Stomach (tissue), 4 donors: ENCODE data around the gene FAM209A.
"Not testable (repeated sequence)": the region's sequence is repeated elsewhere in the genome, so short reads cannot be mapped to it uniquely, and the experiment has no call there.

Experiments used
- EP300 ChIP-seq: sonication (generic); formaldehyde crosslinking; IDR thresholded peaks from one replicate; pipeline ENCODE4 v1.6.1; 2017; ENCODE audit warnings: antibody characterized with exemption
- TF ChIP-seq, protein P1 (sequence below), 7 experiments: fragments of 450-650 bp in 4 of 7; fragments of 200-600 bp in 3 of 7; sonication (generic) in 3 of 7; IDR thresholded peaks; one replicate each; pipeline ENCODE4 v1.5.1; 2016 to 2019; ENCODE audit warnings: antibody characterized with exemption in 7 of 7, control low read depth in 2 of 7, mild to moderate bottlenecking in 1 of 7

DNA sequence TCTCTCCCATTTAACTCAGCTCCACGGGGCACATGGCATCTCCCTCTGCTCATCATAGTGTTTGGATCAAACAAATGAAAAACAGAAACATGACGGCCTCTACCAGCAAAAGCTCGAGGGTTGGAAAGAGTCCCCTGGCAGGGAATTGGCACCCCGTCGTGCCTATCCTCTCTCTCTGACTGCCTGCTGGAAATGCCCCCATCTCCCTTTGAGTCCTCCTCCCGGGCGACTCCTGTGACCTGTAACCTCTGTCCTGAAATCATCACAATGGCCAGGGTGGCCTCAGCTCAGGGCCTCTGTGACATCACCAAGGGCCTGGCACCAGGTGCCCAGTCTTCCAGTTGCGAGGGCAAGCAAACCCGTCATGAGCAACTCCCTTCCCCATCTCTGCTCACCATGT is 8.4 kb downstream of the FAM209A start, which contains the start of gene FAM209B:
- TF ChIP-seq, protein P1, sequence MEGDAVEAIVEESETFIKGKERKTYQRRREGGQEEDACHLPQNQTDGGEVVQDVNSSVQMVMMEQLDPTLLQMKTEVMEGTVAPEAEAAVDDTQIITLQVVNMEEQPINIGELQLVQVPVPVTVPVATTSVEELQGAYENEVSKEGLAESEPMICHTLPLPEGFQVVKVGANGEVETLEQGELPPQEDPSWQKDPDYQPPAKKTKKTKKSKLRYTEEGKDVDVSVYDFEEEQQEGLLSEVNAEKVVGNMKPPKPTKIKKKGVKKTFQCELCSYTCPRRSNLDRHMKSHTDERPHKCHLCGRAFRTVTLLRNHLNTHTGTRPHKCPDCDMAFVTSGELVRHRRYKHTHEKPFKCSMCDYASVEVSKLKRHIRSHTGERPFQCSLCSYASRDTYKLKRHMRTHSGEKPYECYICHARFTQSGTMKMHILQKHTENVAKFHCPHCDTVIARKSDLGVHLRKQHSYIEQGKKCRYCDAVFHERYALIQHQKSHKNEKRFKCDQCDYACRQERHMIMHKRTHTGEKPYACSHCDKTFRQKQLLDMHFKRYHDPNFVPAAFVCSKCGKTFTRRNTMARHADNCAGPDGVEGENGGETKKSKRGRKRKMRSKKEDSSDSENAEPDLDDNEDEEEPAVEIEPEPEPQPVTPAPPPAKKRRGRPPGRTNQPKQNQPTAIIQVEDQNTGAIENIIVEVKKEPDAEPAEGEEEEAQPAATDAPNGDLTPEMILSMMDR (IDR thresholded peaks at IDR 0.05): not testable (repeated sequence)
- TF ChIP-seq EP300: not testable (repeated sequence)
